Kidney (tissue), 14 donors: ENCODE data around the gene SLC39A11. TPM values are rescaled to one million over a fixed set of nuclear protein-coding genes. Genes with fewer than 3 reads are reported as not detected.

Experiments
- DNase-seq, 5 donors: peaks; one replicate each; pipeline ENCODE4 v3.0.0-alpha.2; 2013 to 2020
- FAIRE-seq: peaks from 2 replicates; lab custom pipeline; 2012; peaks lifted over from hg19 to GRCh38; lab: Jason Lieb, UNC
- H3K27ac ChIP-seq, 2 donors: one replicate each; pipeline ENCODE4 v1.7.0; 2013; ENCODE audit warnings: low read depth in 2 of 2, low read length in 2 of 2, inconsistent platforms in 1 of 2
- H3K27me3 ChIP-seq: one replicate; pipeline ENCODE4 v1.7.1; 2013; ENCODE audit warnings: low read length, inconsistent platforms; ENCODE audit not compliant: control insufficient read depth, insufficient read depth
- H3K36me3 ChIP-seq, 3 donors: one replicate each; pipeline versions ENCODE4 v1.7.0 to v1.7.1; 2013; ENCODE audit warnings: low read length in 3 of 3, control low read depth in 1 of 3, inconsistent platforms in 1 of 3; ENCODE audit not compliant: insufficient read depth in 3 of 3, control insufficient read depth in 2 of 3
- H3K4me1 ChIP-seq, 3 donors: one replicate each; pipeline versions ENCODE4 v1.7.0 to v1.7.1; 2013; ENCODE audit warnings: low read length in 3 of 3, inconsistent platforms in 1 of 3, low read depth in 1 of 3; ENCODE audit not compliant: control insufficient read depth in 2 of 3, insufficient read depth in 2 of 3
- H3K4me3 ChIP-seq, 3 donors: one replicate each; pipeline versions ENCODE4 v1.7.0 to v1.8.1; 2013; ENCODE audit warnings: low read length in 3 of 3, control low read depth in 1 of 3, inconsistent platforms in 1 of 3
- H3K9ac ChIP-seq, 3 donors: one replicate each; pipeline versions ENCODE4 v1.7.0 to v1.7.1; 2013; ENCODE audit warnings: low read length in 3 of 3, control low read depth in 1 of 3, inconsistent platforms in 1 of 3
- H3K9me3 ChIP-seq, 3 donors: one replicate each; pipeline versions ENCODE4 v1.7.0 to v1.7.1; 2013; ENCODE audit warnings: low read length in 3 of 3, control low read depth in 1 of 3, inconsistent platforms in 1 of 3; ENCODE audit not compliant: control insufficient read depth in 2 of 3, insufficient read depth in 1 of 3
- CTCF ChIP-seq: IDR thresholded peaks from 3 replicates; pipeline ENCODE4 v1.5.1; 2012; ENCODE audit warnings: mild to moderate bottlenecking, moderate library complexity, borderline replicate concordance; ENCODE audit not compliant: insufficient read depth; ENCODE audit errors: extremely low read depth
- intact Hi-C: fragments of 100-400 bp; cut with DNase I; formaldehyde crosslinking; loops from one replicate; pipeline ENCODE4 v1.11.1; 2022
- polyA plus RNA-seq: library from polyadenylated mRNA; stranded (reverse); fragments of 350-450 nt; fragmentation: Illumina TruSeq; extraction: RNeasy Lipid Tissue Mini Kit (QIAGEN cat#74804); gene quantifications from one replicate; pipeline ENCODE4 v1.2.3, GENCODE V29; 2014; ENCODE audit warnings: low read depth, low replicate concordance; ENCODE audit not compliant: insufficient read depth
- total RNA-seq: library from RNA; stranded (reverse); fragmentation: NEBNext Ultra II Directional; extraction: Animal tissue kit (Norgen Biotek cat#: 25700); gene quantifications from one replicate; pipeline ENCODE4 v1.2.1, GENCODE V29; 2021
- donor health status: control.
- donor health status: control.
- donor health status: control.
- donor health status: control.
- donor health status: control.
- donor health status: DM: yes; HTN: yes; CAD: no.
- donor health status: Normal renal cell carcinoma (clear cell type).

SLC39A11 gene
- total and polyA plus RNA-seq, 2 donors from 2014 or later = 19.7 to 37.2 TPM

GRCh38 chr17:73045724-73046123 lies 46.8 kb downstream of the SLC39A11 start:
- H3K4me1 ChIP-seq = peaks cover 0 to 3% (median 0%) of the 10 kb centered on the region in 3 donors
- H3K27ac ChIP-seq = no peak overlapping the region
- intact Hi-C loops = no loop called here
- H3K9ac ChIP-seq = no peak overlapping the region
- H3K36me3 ChIP-seq = no peaks in the 10 kb centered on the region
- DNase-seq (no peak), FAIRE-seq (no peak)
- TF ChIP-seq CTCF = no peak
- H3K4me3 ChIP-seq = no peak overlapping the region
- H3K27me3 ChIP-seq = no peaks in the 10 kb centered on the region
- H3K9me3 ChIP-seq = no peaks in the 10 kb centered on the region

GRCh38 chr17:73043686-73044581 lies 48.6 kb downstream of the SLC39A11 start:
- TF ChIP-seq CTCF = no peak
- FAIRE-seq (no peak), DNase-seq (peak in 2 of 5 donors; percentile 49 to 81)
- H3K36me3 ChIP-seq = no peaks in the 10 kb centered on the region
- no peak overlapping the region for H3K4me3 ChIP-seq
- H3K9ac ChIP-seq = no peak overlapping the region
- H3K27me3 ChIP-seq = no peaks in the 10 kb centered on the region
- no peak overlapping the region for H3K27ac ChIP-seq
- intact Hi-C loops = no loop called here
- no peaks in the 10 kb centered on the region for H3K9me3 ChIP-seq
- H3K4me1 ChIP-seq = peaks cover 0 to 3% (median 0%) of the 10 kb centered on the region in 3 donors

- Histone ChIP-seq H3K36me3 (no peaks in the 10 kb centered on the region), H3K27ac (no peak overlapping the region), H3K4me3 (no peak overlapping the region), H3K9me3 (no peaks in the 10 kb centered on the region), H3K4me1 (peaks cover 0 to 3% (median 0%) of the 10 kb centered on the region in 3 donors), H3K9ac (no peak overlapping the region), H3K27me3 (no peaks in the 10 kb centered on the region)
- FAIRE-seq (no peak), DNase-seq (peak in 1 of 5 donors; percentile 65)
- no peak for TF ChIP-seq CTCF
- intact Hi-C loops = no loop called here
Measured at GRCh38 chr17:73042809-73043685, 49.4 kb downstream of the SLC39A11 start.
